K562 (cell line): ENCODE results near the gene FHIT. TPM values are rescaled to one million over a fixed set of nuclear protein-coding genes. Genes with fewer than 3 reads are reported as not detected.

ENCODE experiments used
- ESRRA ChIP-seq: fragments of 450-650 bp; IDR thresholded peaks from 2 replicates; pipeline ENCODE4 v1.6.1; 2014; ENCODE audit warnings: low read depth, mild to moderate bottlenecking, moderate library complexity, borderline replicate concordance
- ETS2 ChIP-seq: IDR thresholded peaks from 2 replicates; pipeline ENCODE4 v1.6.1; 2016; ENCODE audit warnings: borderline replicate concordance, missing genetic modification characterization, mild to moderate bottlenecking, moderate library complexity, missing compliant biosample characterization; ENCODE audit not compliant: poor library complexity, severe bottlenecking
- MTA3 ChIP-seq: fragments of 450-650 bp; formaldehyde crosslinking; IDR thresholded peaks from 2 replicates; pipeline ENCODE4 v1.6.1; 2017; ENCODE audit warnings: mild to moderate bottlenecking, borderline replicate concordance
- RBFOX2 ChIP-seq: fragments of 200-400 bp; formaldehyde crosslinking; IDR thresholded peaks from 2 replicates; pipeline ENCODE4 v1.6.1; 2017; ENCODE audit warnings: low read depth, mild to moderate bottlenecking, low read length, moderate library complexity
- SIRT6 ChIP-seq: IDR thresholded peaks from one replicate; pipeline ENCODE4 v1.6.1; 2012; ENCODE audit warnings: low read depth, mild to moderate bottlenecking, control low read depth, inconsistent platforms, low read length, moderate library complexity
- ZNF134 ChIP-seq: fragments of 250-450 bp; sonication (Bioruptor Pico); conservative IDR thresholded peaks from 2 replicates; pipeline ENCODE4 v1.4.0; 2020
- ZNF445 ChIP-seq: fragments of 250-450 bp; sonication (Bioruptor Pico); IDR thresholded peaks from 2 replicates; pipeline ENCODE4 v1.4.0; 2020; ENCODE audit warnings: low read depth, mild to moderate bottlenecking, moderate library complexity
- polyA plus RNA-seq, 8 experiments: library from polyadenylated mRNA; depleted of rRNA in 4 of 8; stranded (reverse) in 5 of 8; unstranded in 3 of 8; fragments of >200 nt; fragmentation: Nextera tagmentation in 2 of 8; fragmentation: Illumina TruSeq in 1 of 8; extraction: Ambion mirVana in 2 of 8; extraction: Trizol in 1 of 8; gene quantifications; 2 replicates each; pipeline versions ENCODE4 v1.2.1 to v1.2.3, GENCODE V29; 2011 to 2014; ENCODE audit warnings: inconsistent platforms in 1 of 8, missing spikeins in 1 of 8
- total RNA-seq, 7 experiments: library from RNA; depleted of rRNA in 6 of 7; stranded (reverse); fragments of >200 nt in 6 of 7; fragmentation: Illumina TruSeq in 2 of 7; extraction: Trizol in 2 of 7; gene quantifications; 2 replicates each; pipeline versions ENCODE4 v1.2.1 to v1.2.3, GENCODE V29; 2011 to 2021; ENCODE audit warnings: low replicate concordance in 1 of 7
- TF ChIP-seq, protein P1 (sequence below): sonication (generic); formaldehyde crosslinking; IDR thresholded peaks from 2 replicates; pipeline ENCODE4 v1.8.0; 2022; ENCODE audit warnings: mild to moderate bottlenecking, missing genetic modification reagents, borderline replicate concordance
- TF ChIP-seq, protein P2 (sequence below): IDR thresholded peaks from 3 replicates; pipeline ENCODE4 v1.6.1; 2011; ENCODE audit warnings: borderline replicate concordance, mild to moderate bottlenecking; ENCODE audit not compliant: insufficient read length, insufficient read depth

The FHIT gene
- total and polyA plus RNA-seq, 9 of the 15 experiments (the other 6 are each of a cell fraction or from before 2014, with no cell fraction given): 1.7 to 9.1 (median 4.3) TPM

- no peak for TF ChIP-seq MTA3
- no peak for TF ChIP-seq RBFOX2
- TF ChIP-seq, protein P1, sequence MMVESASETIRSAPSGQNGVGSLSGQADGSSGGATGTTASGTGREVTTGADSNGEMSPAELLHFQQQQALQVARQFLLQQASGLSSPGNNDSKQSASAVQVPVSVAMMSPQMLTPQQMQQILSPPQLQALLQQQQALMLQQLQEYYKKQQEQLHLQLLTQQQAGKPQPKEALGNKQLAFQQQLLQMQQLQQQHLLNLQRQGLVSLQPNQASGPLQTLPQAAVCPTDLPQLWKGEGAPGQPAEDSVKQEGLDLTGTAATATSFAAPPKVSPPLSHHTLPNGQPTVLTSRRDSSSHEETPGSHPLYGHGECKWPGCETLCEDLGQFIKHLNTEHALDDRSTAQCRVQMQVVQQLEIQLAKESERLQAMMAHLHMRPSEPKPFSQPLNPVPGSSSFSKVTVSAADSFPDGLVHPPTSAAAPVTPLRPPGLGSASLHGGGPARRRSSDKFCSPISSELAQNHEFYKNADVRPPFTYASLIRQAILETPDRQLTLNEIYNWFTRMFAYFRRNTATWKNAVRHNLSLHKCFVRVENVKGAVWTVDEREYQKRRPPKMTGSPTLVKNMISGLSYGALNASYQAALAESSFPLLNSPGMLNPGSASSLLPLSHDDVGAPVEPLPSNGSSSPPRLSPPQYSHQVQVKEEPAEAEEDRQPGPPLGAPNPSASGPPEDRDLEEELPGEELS (CRISPR knock-in tag): no peak
- no peak for TF ChIP-seq ZNF445 (CRISPR knock-in tag)
- no peak for TF ChIP-seq SIRT6
- TF ChIP-seq ZNF134: no peak
- TF ChIP-seq, protein P2, sequence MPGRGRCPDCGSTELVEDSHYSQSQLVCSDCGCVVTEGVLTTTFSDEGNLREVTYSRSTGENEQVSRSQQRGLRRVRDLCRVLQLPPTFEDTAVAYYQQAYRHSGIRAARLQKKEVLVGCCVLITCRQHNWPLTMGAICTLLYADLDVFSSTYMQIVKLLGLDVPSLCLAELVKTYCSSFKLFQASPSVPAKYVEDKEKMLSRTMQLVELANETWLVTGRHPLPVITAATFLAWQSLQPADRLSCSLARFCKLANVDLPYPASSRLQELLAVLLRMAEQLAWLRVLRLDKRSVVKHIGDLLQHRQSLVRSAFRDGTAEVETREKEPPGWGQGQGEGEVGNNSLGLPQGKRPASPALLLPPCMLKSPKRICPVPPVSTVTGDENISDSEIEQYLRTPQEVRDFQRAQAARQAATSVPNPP: no peak
- no peak for TF ChIP-seq ESRRA
- no peak for TF ChIP-seq ETS2
Measured at GRCh38 chr3:60585918-60586317, 665.3 kb downstream of the FHIT start (continued).
